ENCODE data around the gene NIPAL4.

DNA sequence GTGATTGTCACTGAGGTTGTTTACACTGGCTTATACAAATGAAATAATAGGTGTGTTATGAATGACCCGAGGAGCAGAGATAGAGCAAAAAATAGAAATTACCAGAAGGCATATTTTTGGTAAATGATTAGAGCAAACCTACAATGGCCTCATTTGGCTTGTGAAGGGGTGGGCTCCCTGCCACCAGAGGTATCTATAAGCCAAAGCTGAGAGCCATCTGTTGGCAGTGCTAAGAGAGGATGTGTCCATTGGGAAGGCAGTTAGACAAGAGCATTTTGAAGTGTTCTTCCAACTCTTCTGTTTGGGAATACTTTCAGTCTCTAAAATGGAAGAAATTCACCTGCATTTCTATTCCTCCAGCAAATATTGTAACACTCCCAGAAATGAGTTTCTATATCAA lies 10.6 kb downstream of the NIPAL4 start:
- TF ChIP-seq, protein P1, sequence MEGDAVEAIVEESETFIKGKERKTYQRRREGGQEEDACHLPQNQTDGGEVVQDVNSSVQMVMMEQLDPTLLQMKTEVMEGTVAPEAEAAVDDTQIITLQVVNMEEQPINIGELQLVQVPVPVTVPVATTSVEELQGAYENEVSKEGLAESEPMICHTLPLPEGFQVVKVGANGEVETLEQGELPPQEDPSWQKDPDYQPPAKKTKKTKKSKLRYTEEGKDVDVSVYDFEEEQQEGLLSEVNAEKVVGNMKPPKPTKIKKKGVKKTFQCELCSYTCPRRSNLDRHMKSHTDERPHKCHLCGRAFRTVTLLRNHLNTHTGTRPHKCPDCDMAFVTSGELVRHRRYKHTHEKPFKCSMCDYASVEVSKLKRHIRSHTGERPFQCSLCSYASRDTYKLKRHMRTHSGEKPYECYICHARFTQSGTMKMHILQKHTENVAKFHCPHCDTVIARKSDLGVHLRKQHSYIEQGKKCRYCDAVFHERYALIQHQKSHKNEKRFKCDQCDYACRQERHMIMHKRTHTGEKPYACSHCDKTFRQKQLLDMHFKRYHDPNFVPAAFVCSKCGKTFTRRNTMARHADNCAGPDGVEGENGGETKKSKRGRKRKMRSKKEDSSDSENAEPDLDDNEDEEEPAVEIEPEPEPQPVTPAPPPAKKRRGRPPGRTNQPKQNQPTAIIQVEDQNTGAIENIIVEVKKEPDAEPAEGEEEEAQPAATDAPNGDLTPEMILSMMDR (IDR thresholded peaks at IDR 0.05) = no peak
- TF ChIP-seq POLR2A (IDR thresholded peaks at IDR 0.05) = no peak
